Mucosa of descending colon (tissue), 3 donors: ENCODE data around the gene S100A2. TPM values are rescaled to one million over a fixed set of nuclear protein-coding genes. Genes with fewer than 3 reads are reported as not detected.

ENCODE experiments used
- ATAC-seq: fragments of 200-7000 bp; cut with Tn5 transposase; one replicate; pipeline ENCODE4 v1.9.1; 2020; ENCODE audit warnings: mild to moderate bottlenecking, moderate library complexity
- DNase-seq, 3 donors: peaks; one replicate each; pipeline ENCODE4 v3.0.0-alpha.2; 2020
- H3K36me3 ChIP-seq: fragments of 200-600 bp; one replicate; pipeline ENCODE4 v1.8.0; 2021; ENCODE audit warnings: low read depth, mild to moderate bottlenecking
- H3K4me1 ChIP-seq: fragments of 200-600 bp; one replicate; pipeline ENCODE4 v1.8.0; 2021; ENCODE audit warnings: low read depth, mild to moderate bottlenecking
- H3K4me3 ChIP-seq: fragments of 200-600 bp; one replicate; pipeline ENCODE4 v1.8.0; 2021; ENCODE audit warnings: mild to moderate bottlenecking
- H3K9me3 ChIP-seq: fragments of 200-600 bp; one replicate; pipeline ENCODE4 v1.8.0; 2021; ENCODE audit warnings: mild to moderate bottlenecking
- intact Hi-C, 2 donors: fragments of 100-400 bp; cut with DNase I in 1 of 2; cut with micrococcal nuclease in 1 of 2; formaldehyde crosslinking; loops; one replicate each; pipeline versions ENCODE4 v1.11.0 to v1.11.1; 2022; cut with DNase I, micrococcal nuclease
- total RNA-seq, 3 donors: library from RNA; stranded (reverse); fragmentation: NEBNext Ultra II Directional in 2 of 3; extraction: Animal tissue kit (Norgen Biotek cat#: 25700) in 2 of 3; gene quantifications; one replicate each; pipeline versions ENCODE4 v1.2.1 to v1.2.4, GENCODE V29; 2021 to 2023
- TF ChIP-seq, protein P1 (sequence below): fragments of 200-600 bp; IDR thresholded peaks from one replicate; pipeline ENCODE4 v1.8.0; 2022; ENCODE audit warnings: antibody characterized with exemption, mild to moderate bottlenecking
- donor health status: DM: no; HTN: no; CAD: no; lungs with moderate emphysema.
- donor health status: DM: no; HTN: no; CAD: no.
- donor health status: DM: no; HTN: yes; CAD: no.

S100A2 gene
- total RNA-seq, 3 donors from 2014 or later, result 1.3 to 1.9 TPM; not detected in 1

DNA sequence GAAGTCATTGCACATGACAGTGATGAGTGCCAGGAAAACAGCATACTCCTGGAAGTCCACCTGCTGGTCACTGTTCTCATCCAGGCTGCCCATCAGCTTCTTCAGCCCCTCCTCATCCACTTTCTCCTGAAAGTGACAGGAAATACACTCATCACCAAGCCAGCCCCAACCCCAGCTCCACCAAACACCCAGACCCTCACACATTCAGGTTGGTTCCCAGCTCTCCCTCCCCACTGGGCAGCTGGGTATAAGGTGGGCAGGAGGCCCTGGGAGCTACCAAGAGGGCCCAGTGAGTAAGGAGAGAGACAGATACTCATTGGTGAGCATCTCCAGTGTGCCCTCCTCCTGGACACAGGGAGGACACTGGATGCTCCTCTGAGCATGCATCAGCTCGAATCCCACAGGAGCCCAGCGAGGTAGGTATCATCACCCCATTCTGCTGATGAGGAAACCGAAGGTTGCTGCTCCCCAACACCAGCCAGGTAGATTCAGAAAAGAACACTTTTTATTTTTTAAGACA lies 4.1 kb downstream of the S100A2 start:
- Histone ChIP-seq H3K4me1 (peaks cover 13% of the 10 kb centered on the region), H3K4me3 (no peak overlapping the region), H3K36me3 (no peaks in the 10 kb centered on the region), H3K9me3 (no peaks in the 10 kb centered on the region)
- no peak for ATAC-seq
- intact Hi-C loops, result no loop called here
- TF ChIP-seq, protein P1, sequence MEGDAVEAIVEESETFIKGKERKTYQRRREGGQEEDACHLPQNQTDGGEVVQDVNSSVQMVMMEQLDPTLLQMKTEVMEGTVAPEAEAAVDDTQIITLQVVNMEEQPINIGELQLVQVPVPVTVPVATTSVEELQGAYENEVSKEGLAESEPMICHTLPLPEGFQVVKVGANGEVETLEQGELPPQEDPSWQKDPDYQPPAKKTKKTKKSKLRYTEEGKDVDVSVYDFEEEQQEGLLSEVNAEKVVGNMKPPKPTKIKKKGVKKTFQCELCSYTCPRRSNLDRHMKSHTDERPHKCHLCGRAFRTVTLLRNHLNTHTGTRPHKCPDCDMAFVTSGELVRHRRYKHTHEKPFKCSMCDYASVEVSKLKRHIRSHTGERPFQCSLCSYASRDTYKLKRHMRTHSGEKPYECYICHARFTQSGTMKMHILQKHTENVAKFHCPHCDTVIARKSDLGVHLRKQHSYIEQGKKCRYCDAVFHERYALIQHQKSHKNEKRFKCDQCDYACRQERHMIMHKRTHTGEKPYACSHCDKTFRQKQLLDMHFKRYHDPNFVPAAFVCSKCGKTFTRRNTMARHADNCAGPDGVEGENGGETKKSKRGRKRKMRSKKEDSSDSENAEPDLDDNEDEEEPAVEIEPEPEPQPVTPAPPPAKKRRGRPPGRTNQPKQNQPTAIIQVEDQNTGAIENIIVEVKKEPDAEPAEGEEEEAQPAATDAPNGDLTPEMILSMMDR, result no peak
- DNase-seq, result no peak

DNA sequence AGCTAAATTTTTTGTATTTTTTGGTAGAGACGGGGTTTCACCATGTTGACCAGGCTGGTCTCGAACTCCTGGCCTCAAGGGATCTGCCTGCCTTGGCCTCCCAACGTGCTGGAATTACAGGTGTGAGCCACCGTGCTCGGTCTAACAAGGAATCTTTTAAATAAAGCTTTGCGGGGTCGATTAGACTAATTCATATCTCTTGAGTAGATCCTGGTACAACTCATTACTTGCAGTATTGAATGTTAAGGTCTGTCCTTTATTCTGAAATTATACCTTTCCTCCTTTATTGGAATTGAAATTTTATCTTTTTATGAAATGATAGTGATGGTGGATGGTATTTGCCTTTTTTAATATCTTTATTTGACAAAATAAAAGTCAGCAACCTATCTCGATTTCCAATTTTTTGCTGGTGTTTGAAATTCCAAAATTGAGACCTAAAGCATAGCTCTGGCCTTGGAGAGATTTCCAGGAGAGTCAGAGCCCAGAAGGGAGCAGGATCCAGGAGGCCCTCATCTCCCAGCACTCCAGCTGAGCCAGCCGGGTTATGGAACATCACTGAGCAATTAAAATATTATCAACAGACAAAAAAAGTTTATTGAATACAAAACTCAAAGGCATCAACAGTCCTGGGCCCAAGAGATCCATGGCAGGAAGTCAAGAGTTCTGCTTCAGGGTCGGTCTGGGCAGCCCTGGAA lies 4.7 kb downstream of the S100A2 start:
- ATAC-seq (no peak), DNase-seq (no peak)
- Histone ChIP-seq H3K36me3 (no peaks in the 10 kb centered on the region), H3K4me3 (no peak overlapping the region), H3K9me3 (no peaks in the 10 kb centered on the region), H3K4me1 (peaks cover 7% of the 10 kb centered on the region)
- TF ChIP-seq, protein P1, result no peak
- intact Hi-C loops, result no loop called here

DNA sequence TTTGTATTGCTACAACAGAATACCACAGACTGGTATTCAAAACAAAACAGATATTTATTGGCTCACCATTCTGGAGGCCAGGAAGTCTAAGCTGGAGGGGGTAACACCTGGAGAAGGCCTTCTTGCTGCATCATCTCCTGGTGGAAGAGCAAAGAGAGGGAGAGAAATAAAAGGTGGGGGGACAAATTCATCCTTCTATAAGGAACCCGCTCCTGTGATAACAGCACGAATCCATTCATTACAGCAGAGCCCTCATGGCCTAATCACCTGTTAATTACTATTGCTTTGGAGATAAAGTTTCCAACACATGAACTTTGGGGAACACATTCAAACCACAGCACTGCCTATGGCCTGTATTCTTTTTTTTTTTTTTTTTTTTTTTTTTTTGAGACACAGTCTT lies 5.4 kb downstream of the S100A2 start:
- TF ChIP-seq, protein P1, result no peak
- peaks cover under 1% of the 10 kb centered on the region for H3K4me1 ChIP-seq
- DNase-seq, result no peak
- H3K36me3 ChIP-seq, result no peaks in the 10 kb centered on the region
- intact Hi-C loops, result no loop called here
- ATAC-seq, result no peak
- H3K9me3 ChIP-seq, result no peaks in the 10 kb centered on the region
- H3K4me3 ChIP-seq, result no peak overlapping the region

DNA sequence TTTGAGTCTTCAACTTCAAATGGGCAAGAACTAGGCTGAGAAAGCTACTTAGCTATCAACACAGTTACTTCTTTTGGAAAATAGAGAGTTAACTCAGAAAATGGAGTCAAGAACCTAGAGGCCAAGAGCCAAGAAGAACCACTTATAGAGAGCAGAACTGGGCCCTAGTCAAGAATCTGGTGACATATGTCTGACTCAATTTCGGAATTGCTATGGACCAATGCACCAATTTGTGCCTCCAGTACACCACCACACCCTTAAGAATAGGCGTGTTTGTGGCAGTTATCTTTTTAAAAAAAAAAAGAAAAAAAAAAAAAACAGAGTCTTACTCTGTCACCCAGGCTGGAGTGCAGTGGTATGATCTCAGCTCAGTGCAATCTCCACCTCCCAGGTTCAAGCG lies 7.8 kb downstream of the S100A2 start:
- H3K36me3 ChIP-seq, result no peaks in the 10 kb centered on the region
- H3K4me3 ChIP-seq, result no peak overlapping the region
- intact Hi-C loops, result no loop called here
- DNase-seq (no peak), ATAC-seq (no peak)
- no peaks in the 10 kb centered on the region for H3K9me3 ChIP-seq
- TF ChIP-seq, protein P1, result no peak
- no peaks in the 10 kb centered on the region for H3K4me1 ChIP-seq

DNA sequence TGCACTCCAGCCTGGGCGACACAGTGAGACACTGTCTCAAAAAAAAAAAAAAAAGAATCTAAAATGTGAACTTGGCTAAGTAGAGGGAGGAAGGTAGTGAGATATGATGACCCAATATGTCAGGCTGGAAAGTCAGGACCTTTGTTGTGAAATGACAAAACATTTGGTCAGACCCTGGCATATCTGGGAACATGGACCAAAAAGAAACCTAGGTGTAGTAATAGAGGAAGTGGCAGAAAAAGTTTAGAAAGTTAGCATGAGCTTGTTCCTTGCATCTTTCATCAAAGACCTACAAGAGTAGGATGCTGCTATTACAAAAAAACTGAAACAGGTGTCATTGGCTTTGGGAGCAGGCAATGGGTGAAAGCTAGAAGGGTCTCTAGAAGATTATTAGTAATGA lies 9.3 kb downstream of the S100A2 start:
- Histone ChIP-seq H3K4me1 (no peaks in the 10 kb centered on the region), H3K9me3 (no peaks in the 10 kb centered on the region), H3K4me3 (no peak overlapping the region), H3K36me3 (no peaks in the 10 kb centered on the region)
- TF ChIP-seq, protein P1, result no peak
- DNase-seq (no peak), ATAC-seq (no peak)
- intact Hi-C loops, result no loop called here
